HS-5 (cell line): ENCODE measurements around the gene ADAM22.

Source experiments
- DNase-seq: peaks from one replicate; pipeline ENCODE4 v3.0.0-alpha.2; 2012; ENCODE audit warnings: low read depth

Gene ADAM22

DNA sequence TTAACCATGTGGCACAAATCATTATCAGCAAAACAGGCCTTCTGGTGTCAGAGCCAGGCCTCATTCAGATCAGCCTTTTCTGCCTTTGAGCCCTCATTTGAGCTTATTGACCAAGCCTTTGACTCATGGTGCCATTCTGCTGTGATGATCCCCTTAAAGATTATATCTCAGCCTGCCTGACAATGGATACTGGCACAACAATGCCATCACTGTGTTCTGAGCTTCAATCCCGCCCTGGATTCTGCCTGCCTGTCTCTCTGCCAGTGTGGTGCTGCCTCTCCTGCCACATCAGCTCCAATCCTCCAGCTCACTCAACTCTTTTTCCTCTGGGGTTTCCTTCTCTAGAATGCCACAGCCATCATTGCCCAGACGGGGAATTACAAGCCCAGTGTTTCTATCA is 233.2 kb downstream of the ADAM22 start:
- DNase-seq = no peak

DNA sequence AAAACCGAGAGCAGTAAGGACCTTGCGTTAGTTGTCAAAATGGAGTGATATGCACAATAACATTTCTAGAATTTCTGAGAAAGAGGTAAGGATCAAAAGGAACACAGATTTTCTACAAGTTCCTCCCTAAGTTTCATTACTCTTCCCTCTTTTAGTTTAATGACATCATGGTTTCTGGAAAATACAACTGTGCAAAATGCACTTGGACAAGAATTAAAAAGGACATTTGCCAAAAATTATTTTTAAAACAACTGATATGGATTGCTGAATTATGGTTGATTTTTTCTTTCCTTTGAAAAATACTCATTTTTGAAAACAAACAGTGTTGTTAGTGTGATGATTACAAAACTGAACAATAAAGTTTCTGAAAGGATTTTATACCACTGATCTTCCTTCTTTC is 233.7 kb downstream of the ADAM22 start:
- DNase-seq = no peak

DNA sequence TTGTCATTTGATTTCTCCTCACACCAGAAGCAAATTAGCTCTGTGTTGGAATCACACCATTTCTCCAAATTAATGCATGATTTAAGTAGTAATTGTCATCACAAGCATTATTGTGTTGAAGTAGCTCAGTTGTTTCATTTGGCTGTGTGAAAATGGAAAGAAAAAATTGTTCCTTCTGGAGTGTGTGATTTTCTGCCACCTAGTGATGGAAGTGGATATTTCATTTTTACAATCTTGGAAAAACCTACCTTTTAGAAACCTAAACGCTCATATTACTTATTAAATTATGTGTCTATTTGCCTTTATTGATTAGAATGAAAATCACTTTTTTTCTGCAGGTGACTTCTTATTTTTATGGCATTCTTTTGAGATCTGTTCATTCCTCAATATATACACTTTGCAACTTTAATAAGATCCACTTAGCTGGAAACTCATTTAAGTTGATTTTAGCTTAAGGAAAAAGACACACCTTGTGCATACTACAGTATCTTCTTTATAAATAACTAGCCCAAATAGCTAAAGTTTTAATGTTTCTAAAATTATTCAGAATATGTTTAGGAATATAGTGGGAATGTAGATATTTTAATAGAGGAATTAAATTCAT is 235.8 kb downstream of the ADAM22 start:
- DNase-seq = peak; percentile 8

- no peak for DNase-seq
Observed at GRCh38 chr7:88172842-88173241, 238.8 kb downstream of the ADAM22 start.

DNA sequence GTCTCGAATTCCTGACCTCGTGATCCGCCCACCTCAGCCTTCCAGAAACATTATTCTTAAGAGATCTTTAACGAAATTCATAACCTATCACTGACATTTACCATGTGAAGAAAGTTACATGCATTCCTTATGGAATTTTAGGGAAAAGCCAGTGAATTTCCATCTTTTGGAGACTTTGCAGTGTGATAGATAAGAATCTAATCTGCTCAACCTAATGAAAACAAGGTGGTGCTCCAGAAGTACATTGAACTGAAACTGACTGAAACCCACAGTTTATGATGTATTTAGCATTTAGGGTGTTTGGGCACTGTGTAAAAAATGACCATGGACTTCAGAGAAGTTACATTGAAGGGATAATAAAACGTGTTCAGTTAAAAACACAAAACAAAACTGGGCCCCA is 242.1 kb downstream of the ADAM22 start:
- no peak for DNase-seq

DNA sequence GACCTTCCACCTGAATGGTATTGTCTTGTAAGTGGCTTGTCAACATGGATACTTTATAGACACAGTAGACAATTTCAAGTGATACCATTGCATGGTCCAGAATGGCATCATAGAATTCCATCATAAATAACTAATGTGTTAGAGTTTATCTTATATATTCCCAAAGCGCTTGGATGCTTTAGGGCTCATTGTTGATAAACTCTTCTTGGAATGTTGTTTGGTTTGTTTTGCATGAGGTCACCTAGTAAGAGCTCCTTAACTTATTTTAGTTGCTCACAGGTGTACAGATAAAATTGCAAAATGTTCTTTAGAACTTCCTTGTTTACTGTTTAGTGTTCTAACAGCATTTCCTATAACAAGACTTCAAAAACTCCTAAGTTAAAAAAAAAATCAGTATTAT is 249.0 kb downstream of the ADAM22 start:
- DNase-seq = no peak

DNA sequence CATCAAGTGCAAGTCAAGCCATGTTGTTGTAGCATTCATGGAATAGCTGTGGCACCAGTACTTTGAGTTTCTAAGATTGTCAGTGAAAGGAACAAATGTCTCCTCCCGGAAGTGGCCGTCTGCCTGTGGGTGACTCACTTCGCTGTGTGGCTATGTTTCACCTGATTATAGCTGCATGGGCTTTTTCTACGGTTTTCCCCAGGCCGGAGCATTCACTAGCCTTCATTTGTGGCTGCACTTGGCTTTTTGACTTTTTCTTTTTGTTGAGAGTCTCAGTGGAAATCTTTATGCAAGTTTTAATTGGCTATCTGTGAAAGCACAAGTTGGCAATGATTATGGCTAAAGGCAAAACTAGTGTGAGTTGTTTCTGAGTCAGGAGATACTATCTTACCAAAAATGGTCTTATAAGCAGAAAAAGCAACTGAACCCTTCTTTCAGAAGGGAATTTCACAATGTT is 250.8 kb downstream of the ADAM22 start:
- no peak for DNase-seq

DNA sequence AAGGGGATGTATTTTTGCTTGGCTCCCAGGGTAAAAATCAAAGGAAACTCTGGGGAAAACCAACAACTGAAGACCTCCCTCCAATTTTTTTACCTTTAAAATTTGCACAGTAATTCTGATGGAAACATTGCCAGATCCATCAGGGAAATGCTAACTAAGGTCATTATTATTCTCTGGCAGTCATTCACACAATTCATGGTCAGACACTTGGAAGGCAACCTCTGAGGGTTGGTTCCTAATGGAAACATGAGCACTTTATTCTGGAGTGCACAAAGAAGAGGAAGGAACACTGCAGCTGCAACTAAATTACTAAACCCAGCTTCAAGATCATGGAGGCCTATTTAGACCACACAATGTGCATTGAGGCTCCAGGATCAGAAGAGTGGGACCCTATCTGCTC is 251.6 kb downstream of the ADAM22 start:
- no peak for DNase-seq

DNA sequence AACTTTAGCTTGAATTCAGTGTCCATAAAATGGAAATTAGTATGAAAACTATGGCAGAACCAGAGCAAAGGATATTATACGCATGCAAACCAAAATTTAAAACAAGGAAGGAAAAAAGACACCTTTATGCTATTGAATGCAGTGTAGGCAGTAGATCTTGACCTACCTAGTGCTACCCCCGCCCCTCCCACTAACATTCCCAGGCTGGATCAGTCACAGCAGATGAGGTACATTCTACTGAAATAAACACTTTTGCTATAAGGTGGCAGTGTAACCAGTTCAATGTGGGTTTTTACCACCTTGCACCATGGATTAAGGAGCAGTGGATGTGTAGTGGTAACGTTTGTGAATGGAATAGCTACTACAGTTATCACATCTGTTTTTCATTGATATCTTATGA is 257.9 kb downstream of the ADAM22 start:
- no peak for DNase-seq

GRCh38 chr7:88200261-88200660 is 266.2 kb downstream of the ADAM22 start:
- no peak for DNase-seq

GRCh38 chr7:88200789-88201188 is 266.7 kb downstream of the ADAM22 start:
- DNase-seq = no peak

- DNase-seq = no peak
Observed at GRCh38 chr7:88201305-88201704, 267.3 kb downstream of the ADAM22 start.

DNA sequence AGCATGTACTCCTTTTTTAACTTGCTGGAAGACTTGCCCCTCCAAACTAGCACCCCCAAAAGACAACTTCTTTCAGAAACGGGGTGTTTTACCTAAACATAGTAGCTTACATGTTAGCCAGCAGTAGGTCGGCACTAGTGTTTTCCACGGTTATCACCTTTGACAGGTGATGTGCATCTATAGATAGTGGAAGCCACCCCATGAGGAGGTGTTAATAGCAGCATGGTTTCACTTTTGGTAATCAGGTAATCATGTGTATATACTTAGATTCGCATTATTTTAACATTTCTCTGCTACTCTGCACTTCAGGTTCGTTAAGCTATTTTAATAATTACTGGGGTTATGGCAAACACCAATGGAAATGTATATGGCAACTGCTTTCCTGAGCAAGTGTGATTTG is 268.2 kb downstream of the ADAM22 start:
- no peak for DNase-seq

DNA sequence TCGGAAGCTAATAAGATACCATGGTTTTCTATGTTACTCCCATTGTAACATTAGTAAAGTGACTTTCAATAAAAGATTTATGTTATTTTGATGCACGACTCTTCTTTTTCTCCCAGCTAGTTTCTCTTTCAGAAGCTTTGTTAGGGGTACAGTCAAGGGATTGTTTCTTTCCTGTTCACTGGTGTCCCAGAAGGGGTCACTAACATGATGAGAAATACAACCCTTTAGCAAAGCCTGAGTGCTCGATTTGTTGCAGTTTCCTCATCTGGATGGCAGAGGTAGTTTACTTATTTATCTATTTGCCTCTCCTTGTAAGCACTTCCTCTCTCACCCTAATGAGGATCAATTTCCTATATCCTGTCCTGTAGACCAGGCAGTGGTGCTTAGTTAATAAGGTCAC is 268.7 kb downstream of the ADAM22 start:
- DNase-seq = no peak

GRCh38 chr7:88203401-88203800 is 269.4 kb downstream of the ADAM22 start:
- no peak for DNase-seq

- DNase-seq = no peak
Observed at GRCh38 chr7:88204525-88205110, 270.6 kb downstream of the ADAM22 start.

DNA sequence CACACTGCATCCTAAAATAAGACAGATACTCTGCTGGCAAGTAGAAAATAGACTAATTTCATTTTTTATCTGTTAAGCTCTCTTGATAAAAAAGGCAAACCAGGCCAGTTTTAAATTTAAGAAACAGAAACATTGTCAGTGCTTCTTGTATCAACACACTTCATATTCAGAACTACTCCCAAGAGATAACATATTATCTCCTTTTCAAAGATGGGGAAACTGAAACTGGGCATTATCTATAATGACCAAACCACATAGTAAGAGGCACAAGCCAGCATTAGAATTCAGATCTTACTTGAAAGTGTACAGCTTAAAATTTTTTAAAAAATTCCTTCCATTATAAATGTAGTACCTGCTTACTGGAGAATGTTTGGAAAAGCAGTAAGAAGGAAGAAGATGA is 271.1 kb downstream of the ADAM22 start:
- DNase-seq = no peak

DNA sequence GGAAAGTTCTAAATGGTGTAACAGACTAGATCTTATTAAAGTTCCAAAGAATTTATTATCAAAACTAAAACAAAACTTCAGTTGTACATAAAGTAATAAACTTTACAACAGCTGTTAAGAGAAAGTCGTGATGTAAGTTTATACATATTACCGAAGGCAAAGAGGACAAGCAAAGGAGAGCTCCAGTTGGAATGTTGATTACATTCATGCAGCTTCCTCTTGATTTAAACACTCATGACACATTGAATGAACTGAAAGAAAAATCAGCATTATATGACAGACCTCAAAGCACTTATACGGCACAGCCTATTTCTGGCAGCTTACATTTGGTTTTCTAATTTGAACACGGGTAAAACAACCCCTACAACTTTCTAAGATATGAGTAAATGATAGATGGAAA is 272.2 kb downstream of the ADAM22 start:
- DNase-seq = no peak

DNA sequence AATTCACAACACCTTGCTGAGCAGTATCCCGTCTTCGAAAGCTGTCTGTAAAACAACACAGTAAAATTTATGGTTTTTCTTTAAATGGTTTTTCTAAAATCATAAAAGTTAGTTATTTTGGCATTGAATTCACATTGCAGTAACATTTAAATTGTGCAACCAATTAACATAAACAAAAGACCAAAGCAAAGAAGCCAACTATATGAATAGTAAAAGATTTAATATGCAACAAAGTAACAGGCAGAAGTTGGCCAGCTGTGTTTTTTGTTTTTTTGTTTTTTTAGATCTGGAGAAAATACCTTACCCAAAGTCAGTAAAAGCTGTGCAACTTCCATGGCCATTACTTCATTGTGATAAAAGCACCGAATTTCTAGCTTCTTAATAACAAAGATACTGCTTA is 274.5 kb downstream of the ADAM22 start:
- DNase-seq = no peak

- DNase-seq = no peak
Observed at GRCh38 chr7:88212918-88213317, 278.9 kb downstream of the ADAM22 start.

- DNase-seq = no peak
Observed at GRCh38 chr7:88214456-88214855, 280.4 kb downstream of the ADAM22 start.

DNA sequence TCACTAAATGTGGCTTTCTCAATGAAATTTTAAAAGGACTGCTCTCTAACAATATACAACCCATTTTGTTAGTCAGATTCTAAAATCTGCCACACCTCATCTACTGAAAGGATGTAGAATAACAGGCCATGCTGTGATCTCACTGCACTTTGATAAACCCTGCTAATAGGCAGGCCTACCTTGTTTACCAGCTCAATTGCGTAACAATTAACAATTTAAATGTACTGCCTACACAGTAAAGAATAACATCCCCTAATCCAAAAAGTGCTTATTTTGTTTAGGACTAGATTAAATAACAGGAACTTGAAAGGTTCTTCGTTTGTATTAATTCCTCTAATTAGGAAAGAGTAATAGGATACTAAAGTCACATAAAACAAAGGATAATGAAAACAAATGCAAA is 281.2 kb downstream of the ADAM22 start:
- DNase-seq = no peak

GRCh38 chr7:88216276-88216675 is 282.2 kb downstream of the ADAM22 start:
- no peak for DNase-seq

GRCh38 chr7:88217675-88218428 is 283.8 kb downstream of the ADAM22 start:
- no peak for DNase-seq
